Measurements from ENCODE around the gene CAMKMT.

The CAMKMT gene

GRCh38 chr2:44453259-44453658, 91.5 kb downstream of the CAMKMT start:
- H3K4me3 ChIP-seq (ENCODE audit: low read depth, low read length) = no peak overlapping the region
- TF ChIP-seq, protein P1, sequence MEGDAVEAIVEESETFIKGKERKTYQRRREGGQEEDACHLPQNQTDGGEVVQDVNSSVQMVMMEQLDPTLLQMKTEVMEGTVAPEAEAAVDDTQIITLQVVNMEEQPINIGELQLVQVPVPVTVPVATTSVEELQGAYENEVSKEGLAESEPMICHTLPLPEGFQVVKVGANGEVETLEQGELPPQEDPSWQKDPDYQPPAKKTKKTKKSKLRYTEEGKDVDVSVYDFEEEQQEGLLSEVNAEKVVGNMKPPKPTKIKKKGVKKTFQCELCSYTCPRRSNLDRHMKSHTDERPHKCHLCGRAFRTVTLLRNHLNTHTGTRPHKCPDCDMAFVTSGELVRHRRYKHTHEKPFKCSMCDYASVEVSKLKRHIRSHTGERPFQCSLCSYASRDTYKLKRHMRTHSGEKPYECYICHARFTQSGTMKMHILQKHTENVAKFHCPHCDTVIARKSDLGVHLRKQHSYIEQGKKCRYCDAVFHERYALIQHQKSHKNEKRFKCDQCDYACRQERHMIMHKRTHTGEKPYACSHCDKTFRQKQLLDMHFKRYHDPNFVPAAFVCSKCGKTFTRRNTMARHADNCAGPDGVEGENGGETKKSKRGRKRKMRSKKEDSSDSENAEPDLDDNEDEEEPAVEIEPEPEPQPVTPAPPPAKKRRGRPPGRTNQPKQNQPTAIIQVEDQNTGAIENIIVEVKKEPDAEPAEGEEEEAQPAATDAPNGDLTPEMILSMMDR (IDR thresholded peaks at IDR 0.05; ENCODE audit: low read depth, low read length) = no peak

GRCh38 chr2:44455877-44456276, 94.1 kb downstream of the CAMKMT start:
- H3K4me3 ChIP-seq (ENCODE audit: low read depth, low read length) = no peak overlapping the region
- TF ChIP-seq, protein P1 (IDR thresholded peaks at IDR 0.05; ENCODE audit: low read depth, low read length) = no peak

GRCh38 chr2:44456946-44457345, 95.2 kb downstream of the CAMKMT start:
- H3K4me3 ChIP-seq (ENCODE audit: low read depth, low read length) = no peak overlapping the region
- TF ChIP-seq, protein P1 (IDR thresholded peaks at IDR 0.05; ENCODE audit: low read depth, low read length) = no peak

- H3K4me3 ChIP-seq (ENCODE audit: low read depth, low read length) = no peak overlapping the region
- TF ChIP-seq, protein P1 (IDR thresholded peaks at IDR 0.05; ENCODE audit: low read depth, low read length) = no peak
Observed at GRCh38 chr2:44459739-44460138, 98.0 kb downstream of the CAMKMT start.

DNA sequence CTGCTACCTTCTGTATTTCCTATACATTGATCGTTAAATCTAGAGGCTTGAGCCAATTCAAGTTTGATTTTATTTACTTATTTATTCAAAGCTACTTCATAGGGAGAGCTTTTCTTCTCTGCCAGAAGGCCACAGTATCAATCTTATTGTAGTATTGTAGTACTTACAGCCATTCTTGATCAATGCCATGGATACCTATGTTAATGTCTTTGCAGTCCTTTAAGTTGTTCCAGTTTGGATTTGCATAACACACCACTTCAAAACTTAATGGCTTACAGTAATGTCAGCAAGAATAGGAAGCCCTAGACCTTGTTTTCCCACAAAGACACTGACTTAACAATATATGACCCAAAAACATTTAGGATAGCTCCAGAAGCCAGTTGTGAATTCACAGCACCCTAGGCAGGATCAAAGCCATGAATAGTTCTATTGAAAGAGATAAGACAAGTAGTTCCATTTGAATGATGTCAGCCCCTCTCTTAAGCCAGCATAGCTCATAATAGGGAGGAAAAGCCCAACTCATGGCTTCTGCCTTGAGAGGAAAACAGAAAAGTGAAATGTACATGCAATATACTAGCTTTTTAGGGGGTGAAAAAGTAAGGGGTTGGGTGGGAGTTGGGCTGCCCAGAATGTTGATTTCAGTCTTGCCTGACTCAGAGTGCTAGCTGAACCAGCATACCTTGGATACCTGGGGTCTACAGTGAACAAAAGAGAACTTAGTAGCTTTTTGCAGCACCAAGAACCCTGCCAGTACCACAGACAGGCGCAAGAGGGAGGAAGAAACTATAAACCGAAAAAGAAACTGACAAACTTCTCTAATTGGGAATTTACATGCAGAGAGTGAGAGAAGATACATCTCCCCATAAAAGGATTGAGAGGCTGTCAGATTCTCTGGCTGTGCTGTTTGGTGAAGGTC, 101.4 kb downstream of the CAMKMT start:
- TF ChIP-seq, protein P1 (IDR thresholded peaks at IDR 0.05; ENCODE audit: low read depth, low read length) = no peak
- no peak overlapping the region for H3K4me3 ChIP-seq (ENCODE audit: low read depth, low read length)

DNA sequence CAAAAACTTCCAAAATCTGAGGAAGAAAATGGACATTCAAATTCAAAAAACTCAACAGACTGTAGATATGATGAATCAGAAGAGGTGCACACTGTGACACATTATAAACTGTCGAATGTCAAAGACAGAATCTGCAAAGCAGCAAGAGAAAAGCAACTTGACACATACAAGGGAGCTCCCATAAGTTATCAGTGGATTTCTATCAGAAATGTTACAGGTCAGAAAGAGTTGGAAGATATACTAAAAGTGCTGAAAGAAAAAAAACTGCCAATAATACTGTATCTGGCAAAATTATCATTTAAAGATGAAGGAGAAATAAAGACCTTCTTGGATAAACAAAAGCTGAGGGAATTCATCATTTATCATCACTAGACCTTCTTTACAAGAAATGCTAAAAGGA, 102.7 kb downstream of the CAMKMT start:
- TF ChIP-seq, protein P1 (IDR thresholded peaks at IDR 0.05; ENCODE audit: low read depth, low read length) = no peak

GRCh38 chr2:44470151-44470550, 108.4 kb downstream of the CAMKMT start:
- TF ChIP-seq, protein P1 (IDR thresholded peaks at IDR 0.05; ENCODE audit: low read depth, low read length) = no peak

More for the DNA sequence above, 102.7 kb downstream of the CAMKMT start:
- no peak overlapping the region for H3K4me3 ChIP-seq (ENCODE audit: low read depth, low read length)

More at GRCh38 chr2:44470151-44470550, 108.4 kb downstream of the CAMKMT start:
- no peak overlapping the region for H3K4me3 ChIP-seq (ENCODE audit: low read depth, low read length)
